ENCODE results near the gene MPRIP. TPM values are rescaled to one million over a fixed set of nuclear protein-coding genes. Genes with fewer than 3 reads are reported as not detected.
A peak's percentile ranks its signal among the peaks of the same experiment; 100 is the strongest.
"Not testable (repeated sequence)": the region's sequence is repeated elsewhere in the genome, so short reads cannot be mapped to it uniquely, and the experiment has no call there.

Gene MPRIP
- total RNA-seq, 1 donor from 2014 or later = 224 TPM

DNA sequence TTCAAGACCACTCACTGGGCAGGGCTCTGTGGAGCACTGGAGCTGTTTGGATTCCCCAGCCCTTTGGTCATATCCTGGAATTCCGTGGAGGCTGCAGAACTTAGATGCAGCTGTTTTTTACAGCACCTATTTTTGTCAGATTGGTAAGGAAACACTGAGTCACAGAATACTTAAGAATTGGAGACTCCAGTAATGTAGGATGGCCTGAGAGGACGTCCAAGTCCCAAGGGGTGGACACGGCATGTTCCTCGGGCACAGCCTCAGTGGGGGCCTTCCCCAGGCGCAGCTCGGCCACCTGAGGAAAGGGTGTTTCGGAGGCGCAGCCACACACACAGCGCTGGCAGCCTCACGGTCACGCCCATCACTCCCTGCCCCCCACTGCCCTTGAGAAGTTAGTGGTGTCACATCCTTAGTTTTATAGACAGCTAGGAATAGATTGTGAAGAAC lies 149.1 kb downstream of the MPRIP start:
- no peak overlapping the region for H3K27ac Mint-ChIP-seq
- no peak for DNase-seq (ENCODE audit: low spot score in 2 of 2, unreplicated experiment in 2 of 2)
- peaks cover 5% of the 10 kb centered on the region for H3K36me3 Mint-ChIP-seq
- no peak overlapping the region for H3K4me3 Mint-ChIP-seq
- H3K4me1 Mint-ChIP-seq = peaks cover 30% of the 10 kb centered on the region
- TF ChIP-seq, protein P1, sequence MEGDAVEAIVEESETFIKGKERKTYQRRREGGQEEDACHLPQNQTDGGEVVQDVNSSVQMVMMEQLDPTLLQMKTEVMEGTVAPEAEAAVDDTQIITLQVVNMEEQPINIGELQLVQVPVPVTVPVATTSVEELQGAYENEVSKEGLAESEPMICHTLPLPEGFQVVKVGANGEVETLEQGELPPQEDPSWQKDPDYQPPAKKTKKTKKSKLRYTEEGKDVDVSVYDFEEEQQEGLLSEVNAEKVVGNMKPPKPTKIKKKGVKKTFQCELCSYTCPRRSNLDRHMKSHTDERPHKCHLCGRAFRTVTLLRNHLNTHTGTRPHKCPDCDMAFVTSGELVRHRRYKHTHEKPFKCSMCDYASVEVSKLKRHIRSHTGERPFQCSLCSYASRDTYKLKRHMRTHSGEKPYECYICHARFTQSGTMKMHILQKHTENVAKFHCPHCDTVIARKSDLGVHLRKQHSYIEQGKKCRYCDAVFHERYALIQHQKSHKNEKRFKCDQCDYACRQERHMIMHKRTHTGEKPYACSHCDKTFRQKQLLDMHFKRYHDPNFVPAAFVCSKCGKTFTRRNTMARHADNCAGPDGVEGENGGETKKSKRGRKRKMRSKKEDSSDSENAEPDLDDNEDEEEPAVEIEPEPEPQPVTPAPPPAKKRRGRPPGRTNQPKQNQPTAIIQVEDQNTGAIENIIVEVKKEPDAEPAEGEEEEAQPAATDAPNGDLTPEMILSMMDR (IDR thresholded peaks at IDR 0.05; ENCODE audit: unreplicated experiment) = no peak
- no peaks in the 10 kb centered on the region for H3K9me3 Mint-ChIP-seq
- H3K27me3 Mint-ChIP-seq (ENCODE audit: low read depth) = no peaks in the 10 kb centered on the region

GRCh38 chr17:17191961-17192381 lies 149.7 kb downstream of the MPRIP start:
- no peaks in the 10 kb centered on the region for H3K27me3 Mint-ChIP-seq (ENCODE audit: low read depth)
- no peak overlapping the region for H3K27ac Mint-ChIP-seq
- DNase-seq (ENCODE audit: low spot score in 2 of 2, unreplicated experiment in 2 of 2) = no peak
- H3K4me3 Mint-ChIP-seq = no peak overlapping the region
- TF ChIP-seq, protein P1 (IDR thresholded peaks at IDR 0.05; ENCODE audit: unreplicated experiment) = no peak
- no peaks in the 10 kb centered on the region for H3K9me3 Mint-ChIP-seq
- peaks cover 24% of the 10 kb centered on the region for H3K4me1 Mint-ChIP-seq
- peaks cover 5% of the 10 kb centered on the region for H3K36me3 Mint-ChIP-seq

GRCh38 chr17:17195466-17195865 lies 153.2 kb downstream of the MPRIP start:
- H3K4me3 Mint-ChIP-seq; H3K9me3 Mint-ChIP-seq; DNase-seq (ENCODE audit: low spot score in 2 of 2, unreplicated experiment in 2 of 2); H3K36me3 Mint-ChIP-seq; H3K27me3 Mint-ChIP-seq (ENCODE audit: low read depth); H3K27ac Mint-ChIP-seq: not testable (repeated sequence)
- peaks cover 12% of the 10 kb centered on the region for H3K4me1 Mint-ChIP-seq

DNA sequence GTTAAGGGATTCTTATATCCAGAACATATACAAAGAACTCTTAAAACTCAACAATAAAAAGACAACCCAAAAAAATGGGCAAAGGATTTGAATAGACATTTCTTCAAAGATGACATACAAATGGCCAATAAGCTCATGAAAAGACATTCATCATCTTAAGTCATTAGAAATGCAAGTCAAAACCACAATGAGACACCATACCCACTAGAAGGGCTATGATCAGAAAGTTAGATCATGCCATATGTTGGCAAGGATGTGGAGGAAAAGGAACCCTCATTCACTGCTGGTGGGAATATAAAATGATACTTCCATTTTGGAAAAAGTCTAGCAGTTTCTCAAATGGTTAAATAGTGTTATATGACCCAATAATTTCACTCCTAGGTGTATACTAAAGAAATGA lies 154.5 kb downstream of the MPRIP start:
- TF ChIP-seq, protein P1 (IDR thresholded peaks at IDR 0.05; ENCODE audit: unreplicated experiment) = no peak
- no peaks in the 10 kb centered on the region for H3K27me3 Mint-ChIP-seq (ENCODE audit: low read depth)
- H3K4me1 Mint-ChIP-seq = peaks cover 22% of the 10 kb centered on the region
- H3K27ac Mint-ChIP-seq = no peak overlapping the region
- H3K4me3 Mint-ChIP-seq = no peak overlapping the region
- DNase-seq (ENCODE audit: low spot score in 2 of 2, unreplicated experiment in 2 of 2) = no peak
- H3K36me3 Mint-ChIP-seq = no peaks in the 10 kb centered on the region
- H3K9me3 Mint-ChIP-seq = no peaks in the 10 kb centered on the region

- TF ChIP-seq, protein P1 (IDR thresholded peaks at IDR 0.05; ENCODE audit: unreplicated experiment) = no peak
- Mint-ChIP-seq H3K4me1 (peaks cover 22% of the 10 kb centered on the region), H3K9me3 (no peaks in the 10 kb centered on the region), H3K27ac (no peak overlapping the region), H3K27me3 (ENCODE audit: low read depth) (no peaks in the 10 kb centered on the region), H3K4me3 (no peak overlapping the region), H3K36me3 (no peaks in the 10 kb centered on the region)
- no peak for DNase-seq (ENCODE audit: low spot score in 2 of 2, unreplicated experiment in 2 of 2)
Observed at GRCh38 chr17:17198281-17198680, 156.0 kb downstream of the MPRIP start.

DNA sequence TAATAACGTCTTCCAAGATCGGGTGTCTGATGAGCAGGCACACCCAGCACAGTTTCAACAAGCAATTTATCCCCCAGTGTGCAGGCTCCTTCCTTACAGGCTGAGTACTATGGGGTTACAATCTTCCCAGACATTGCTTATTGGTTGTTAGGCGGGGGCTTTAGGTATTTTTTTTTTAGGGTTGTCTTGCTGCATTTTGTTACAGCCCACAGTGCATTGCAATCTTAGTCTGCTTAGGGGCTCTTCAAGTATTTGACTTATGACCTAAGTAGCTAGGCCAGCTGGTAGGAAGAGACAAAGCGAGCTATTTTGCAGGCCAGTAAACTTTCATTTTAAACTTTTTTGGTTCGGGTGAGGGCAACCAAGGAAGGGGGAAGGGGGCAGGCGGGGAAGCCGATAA lies 158.1 kb downstream of the MPRIP start:
- no peaks in the 10 kb centered on the region for H3K27me3 Mint-ChIP-seq (ENCODE audit: low read depth)
- TF ChIP-seq, protein P1 (IDR thresholded peaks at IDR 0.05; ENCODE audit: unreplicated experiment) = no peak
- peak overlapping the region; percentile 58 for H3K27ac Mint-ChIP-seq
- H3K4me1 Mint-ChIP-seq = peaks cover 22% of the 10 kb centered on the region
- no peaks in the 10 kb centered on the region for H3K36me3 Mint-ChIP-seq
- DNase-seq (ENCODE audit: low spot score in 2 of 2, unreplicated experiment in 2 of 2) = no peak
- no peaks in the 10 kb centered on the region for H3K9me3 Mint-ChIP-seq
- H3K4me3 Mint-ChIP-seq = no peak overlapping the region

Measured in mesothelial cell of epicardium (in vitro differentiated cells).